ENCODE results near the gene C12orf57.

DNA sequence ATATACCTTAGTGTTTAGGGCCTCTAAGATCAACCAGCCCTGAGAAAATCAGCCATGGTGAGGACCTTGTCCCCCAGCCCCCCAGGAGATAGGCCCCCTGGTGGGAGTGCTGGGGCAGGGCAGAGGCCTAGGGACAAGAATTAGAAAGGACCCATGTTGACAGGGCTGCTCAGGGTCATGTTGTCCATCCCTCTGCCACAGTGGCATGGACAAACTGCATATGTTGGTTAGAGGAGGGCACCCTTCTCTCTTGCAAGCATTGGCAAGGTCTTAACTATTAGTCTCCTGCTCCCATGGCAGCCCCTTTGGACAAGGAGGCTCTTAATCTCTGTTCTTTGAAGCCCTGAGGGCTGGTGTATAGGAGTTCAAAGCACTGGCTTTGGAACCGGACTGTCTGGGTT is 6.6 kb downstream of the C12orf57 start:
- TF ChIP-seq POLR2AphosphoS5 (IDR thresholded peaks at IDR 0.05), result no peak
- TF ChIP-seq, protein P1, sequence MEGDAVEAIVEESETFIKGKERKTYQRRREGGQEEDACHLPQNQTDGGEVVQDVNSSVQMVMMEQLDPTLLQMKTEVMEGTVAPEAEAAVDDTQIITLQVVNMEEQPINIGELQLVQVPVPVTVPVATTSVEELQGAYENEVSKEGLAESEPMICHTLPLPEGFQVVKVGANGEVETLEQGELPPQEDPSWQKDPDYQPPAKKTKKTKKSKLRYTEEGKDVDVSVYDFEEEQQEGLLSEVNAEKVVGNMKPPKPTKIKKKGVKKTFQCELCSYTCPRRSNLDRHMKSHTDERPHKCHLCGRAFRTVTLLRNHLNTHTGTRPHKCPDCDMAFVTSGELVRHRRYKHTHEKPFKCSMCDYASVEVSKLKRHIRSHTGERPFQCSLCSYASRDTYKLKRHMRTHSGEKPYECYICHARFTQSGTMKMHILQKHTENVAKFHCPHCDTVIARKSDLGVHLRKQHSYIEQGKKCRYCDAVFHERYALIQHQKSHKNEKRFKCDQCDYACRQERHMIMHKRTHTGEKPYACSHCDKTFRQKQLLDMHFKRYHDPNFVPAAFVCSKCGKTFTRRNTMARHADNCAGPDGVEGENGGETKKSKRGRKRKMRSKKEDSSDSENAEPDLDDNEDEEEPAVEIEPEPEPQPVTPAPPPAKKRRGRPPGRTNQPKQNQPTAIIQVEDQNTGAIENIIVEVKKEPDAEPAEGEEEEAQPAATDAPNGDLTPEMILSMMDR (IDR thresholded peaks at IDR 0.05), result no peak

Data from prostate gland (tissue), 2 donors.